Esophagus muscularis mucosa (tissue), 3 donors: ENCODE results near the gene IL20RA.
"Not testable (repeated sequence)": the region's sequence is repeated elsewhere in the genome, so short reads cannot be mapped to it uniquely, and the experiment has no call there.

Experiments
- CTCF ChIP-seq, 3 experiments: fragments of 200-600 bp in 2 of 3; fragments of 450-650 bp in 1 of 3; sonication (generic) in 2 of 3; IDR thresholded peaks; one replicate each; pipeline ENCODE4 v1.5.1; 2017 to 2019; ENCODE audit warnings: antibody characterized with exemption in 3 of 3, mild to moderate bottlenecking in 2 of 3, moderate library complexity in 1 of 3
- POLR2A ChIP-seq: fragments of 450-650 bp; IDR thresholded peaks from one replicate; pipeline ENCODE4 v1.6.1; 2017; ENCODE audit warnings: antibody characterized with exemption, moderate library complexity, mild to moderate bottlenecking, low read depth

GRCh38 chr6:136973781-136974180, 71.0 kb downstream of the IL20RA start:
- TF ChIP-seq POLR2A; CTCF (IDR thresholded peaks at IDR 0.05): not testable (repeated sequence)
